Heart right ventricle (tissue), 16 donors: ENCODE results near the gene ENTPD8. TPM values are rescaled to one million over a fixed set of nuclear protein-coding genes. Genes with fewer than 3 reads are reported as not detected.

Experiments used
- ATAC-seq, 8 donors: fragments of 200-7000 bp; cut with Tn5 transposase; one replicate each; pipeline ENCODE4 v1.9.1; 2020; ENCODE audit warnings: mild to moderate bottlenecking in 8 of 8, moderate library complexity in 8 of 8, moderate number of reproducible peaks in 1 of 8
- DNase-seq, 2 donors: peaks; one replicate each; pipeline ENCODE4 v3.0.0-alpha.2; 2020
- H3K27ac ChIP-seq, 10 donors: fragments of 200-600 bp; sonication (generic) in 2 of 10; one replicate each; pipeline versions ENCODE4 v1.5.0 to v1.8.0; 2020 to 2022; ENCODE audit warnings: mild to moderate bottlenecking in 3 of 10
- H3K27me3 ChIP-seq, 7 donors: fragments of 200-600 bp; one replicate each; pipeline ENCODE4 v1.8.0; 2021 to 2022; ENCODE audit warnings: mild to moderate bottlenecking in 2 of 7
- H3K36me3 ChIP-seq, 9 donors: fragments of 200-600 bp; sonication (generic) in 1 of 9; one replicate each; pipeline versions ENCODE4 v1.5.0 to v1.8.0; 2020 to 2022; ENCODE audit warnings: mild to moderate bottlenecking in 2 of 9
- H3K4me1 ChIP-seq, 9 donors: fragments of 200-600 bp; sonication (generic) in 1 of 9; one replicate each; pipeline versions ENCODE4 v1.5.0 to v1.8.0; 2020 to 2022; ENCODE audit warnings: mild to moderate bottlenecking in 4 of 9
- H3K4me3 ChIP-seq, 10 donors: fragments of 200-600 bp; sonication (generic) in 2 of 10; one replicate each; pipeline versions ENCODE4 v1.5.0 to v1.8.0; 2020 to 2022; ENCODE audit warnings: mild to moderate bottlenecking in 7 of 10, moderate library complexity in 2 of 10
- H3K9me3 ChIP-seq, 11 donors: fragments of 200-600 bp in 10 of 11; sonication (generic) in 2 of 11; one replicate each; pipeline versions ENCODE4 v1.5.0 to v1.8.0; 2013 to 2022; ENCODE audit warnings: mild to moderate bottlenecking in 2 of 11, control low read depth in 1 of 11, moderate library complexity in 1 of 11
- WGBS, 2 donors: extraction: QIAGEN DNeasy Blood & Tissue Kit; methylation state at CpG; one replicate each; pipeline ENCODE4 v1.1.7; 2013; ENCODE audit warnings: inconsistent platforms in 1 of 2; 5-methylcytosine and 5-hydroxymethylcytosine counted together
- intact Hi-C, 10 donors: fragments of 100-400 bp; cut with DNase I; formaldehyde crosslinking; loops; one replicate each; pipeline versions ENCODE4 v1.11.1 to v1.14.2; 2022
- polyA plus RNA-seq, 2 donors: library from polyadenylated mRNA; stranded (reverse); fragments of 200-250 nt; gene quantifications; one replicate each; pipeline ENCODE4 v1.2.3, GENCODE V29; 2013
- total RNA-seq, 10 donors: library from RNA; stranded (reverse); fragmentation: NEBNext Ultra II Directional in 3 of 10; extraction: Animal tissue kit (Norgen Biotek cat#: 25700) in 3 of 10; gene quantifications; one replicate each; pipeline versions ENCODE4 v1.2.1 to v1.2.4, GENCODE V29; 2021 to 2023
- TF ChIP-seq, protein P1 (sequence below), 9 donors: fragments of 200-600 bp; sonication (generic) in 2 of 9; IDR thresholded peaks; one replicate each; pipeline versions ENCODE4 v1.5.0 to v1.8.0; 2021 to 2022; ENCODE audit warnings: antibody characterized with exemption in 9 of 9, mild to moderate bottlenecking in 5 of 9, moderate library complexity in 1 of 9
- donor health status: Arrhythmogenic right ventricular cardiomyopathy.
- donor health status: ischemic (EF 13 %, LVEDD 7.1; RV severe dilation, severe dysfunction).
- donor health status: healthy with polysubstance abuse.
- donor health status: DM: no; HTN: yes; CAD: no.
- donor health status: DM: no; HTN: no; CAD: no.
- donor health status: ischemic (EF 25% LVEDD 6.9; RV normal size, moderate dysfunction).
- donor health status: ischemic (EF 25% LVEDD 5.7; RV mildly dilated, moderate dysfunction).
- donor health status: healthy.
- donor health status: DM: yes; HTN: yes; CAD: no.
- donor health status: Ischemic cardiomyopathy.
- donor health status: ischemic (EF 35%, LVEDD 5.7; RV mildly dilated, moderate dysfunction).
- donor health status: nonischemic (EF 11% LVEDD 7.7; RV severe dilation, severe dysfunction).
- donor health status: DM: yes; HTN: yes; CAD: no.
- donor health status: PGD.
- donor health status: ischemic (EF 29% LVEDD 5.4; RV normal size, mild dysfunction).
- donor health status: nonischemic (EF 23%, LVEDD 6.1; RV moderate dilation, normal function).

ENTPD8 gene
- total and polyA plus RNA-seq, 12 donors: 0.03 to 0.15 TPM; not detected in 10

DNA sequence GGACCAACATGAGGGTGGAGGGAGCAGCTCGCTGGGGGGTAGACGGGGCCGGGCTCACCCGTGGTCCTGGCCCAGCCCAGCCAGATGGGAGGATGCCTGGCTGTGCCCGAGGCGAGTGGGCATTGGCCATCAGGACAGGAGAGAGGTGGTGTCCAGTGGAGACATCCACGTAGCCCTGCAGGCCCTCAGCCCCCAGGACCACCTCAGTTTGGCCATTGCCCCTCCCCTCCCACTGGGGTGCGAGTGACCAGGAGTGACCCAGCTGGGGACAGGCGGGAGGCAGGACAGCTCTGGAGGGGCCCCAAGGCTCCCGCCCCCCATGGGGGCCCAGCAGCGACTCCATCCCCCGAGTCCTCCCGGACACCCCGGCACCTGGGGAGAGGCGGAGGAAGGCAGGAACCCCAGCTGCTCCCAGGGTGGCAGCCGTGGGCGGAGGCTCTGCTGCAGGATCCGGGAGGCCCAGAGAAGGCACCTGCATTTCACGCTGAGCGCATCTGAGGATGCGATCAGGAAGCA, 9.7 kb downstream of the ENTPD8 start:
- Histone ChIP-seq H3K27me3 (no peaks in the 10 kb centered on the region), H3K4me1 (peaks cover 0 to 5% (median 0%) of the 10 kb centered on the region in 9 donors), H3K4me3 (no peak overlapping the region), H3K9me3 (no peaks in the 10 kb centered on the region), H3K27ac (no peak overlapping the region), H3K36me3 (no peaks in the 10 kb centered on the region)
- WGBS, 2 donors: 81 to 87% methylated on average over 21 of the region's 21 CpGs
- intact Hi-C loops: loop anchor here in 1 of 10 donors (10.0 kb wide), 1 partner anchor 93 kb away; no protein-coding TSS in a partner anchor
- no peak for ATAC-seq
- TF ChIP-seq, protein P1, sequence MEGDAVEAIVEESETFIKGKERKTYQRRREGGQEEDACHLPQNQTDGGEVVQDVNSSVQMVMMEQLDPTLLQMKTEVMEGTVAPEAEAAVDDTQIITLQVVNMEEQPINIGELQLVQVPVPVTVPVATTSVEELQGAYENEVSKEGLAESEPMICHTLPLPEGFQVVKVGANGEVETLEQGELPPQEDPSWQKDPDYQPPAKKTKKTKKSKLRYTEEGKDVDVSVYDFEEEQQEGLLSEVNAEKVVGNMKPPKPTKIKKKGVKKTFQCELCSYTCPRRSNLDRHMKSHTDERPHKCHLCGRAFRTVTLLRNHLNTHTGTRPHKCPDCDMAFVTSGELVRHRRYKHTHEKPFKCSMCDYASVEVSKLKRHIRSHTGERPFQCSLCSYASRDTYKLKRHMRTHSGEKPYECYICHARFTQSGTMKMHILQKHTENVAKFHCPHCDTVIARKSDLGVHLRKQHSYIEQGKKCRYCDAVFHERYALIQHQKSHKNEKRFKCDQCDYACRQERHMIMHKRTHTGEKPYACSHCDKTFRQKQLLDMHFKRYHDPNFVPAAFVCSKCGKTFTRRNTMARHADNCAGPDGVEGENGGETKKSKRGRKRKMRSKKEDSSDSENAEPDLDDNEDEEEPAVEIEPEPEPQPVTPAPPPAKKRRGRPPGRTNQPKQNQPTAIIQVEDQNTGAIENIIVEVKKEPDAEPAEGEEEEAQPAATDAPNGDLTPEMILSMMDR (IDR thresholded peaks at IDR 0.05): no peak
- DNase-seq: peak in 1 of 2 donors; percentile 8

DNA sequence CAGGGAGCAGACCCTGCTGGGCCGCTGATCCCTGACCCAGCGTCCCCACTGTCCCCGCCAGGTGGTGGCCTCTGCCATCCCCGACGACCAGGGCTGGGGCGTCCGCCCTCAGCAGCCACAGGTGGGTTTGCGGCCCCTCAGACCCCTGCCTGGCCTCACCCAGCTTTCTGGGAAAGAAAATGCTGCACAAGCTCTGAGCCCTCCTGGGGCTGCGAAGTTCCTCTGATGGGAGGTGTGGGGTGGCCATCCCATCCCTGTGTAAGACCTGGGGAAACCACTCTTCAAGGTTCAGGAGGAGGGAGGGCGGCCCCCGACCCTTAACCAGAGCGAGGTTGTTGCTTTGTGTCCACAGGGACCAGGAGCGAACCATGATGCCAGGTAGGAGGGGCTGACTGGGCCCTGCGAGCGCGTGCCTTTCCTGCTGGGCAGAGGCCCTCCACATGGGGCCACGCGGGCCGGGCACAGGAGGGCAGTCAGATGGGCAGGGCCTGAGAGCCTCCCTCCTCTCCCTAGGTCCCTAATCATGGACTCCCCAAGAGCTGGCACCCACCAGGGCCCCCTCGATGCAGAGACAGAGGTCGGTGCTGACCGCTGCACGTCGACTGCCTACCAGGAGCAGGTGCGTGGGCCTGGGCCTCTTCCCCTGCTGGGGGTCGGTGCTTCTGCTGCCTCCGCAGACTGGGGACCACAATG, 10.3 kb downstream of the ENTPD8 start:
- Histone ChIP-seq H3K27ac (no peak overlapping the region), H3K4me1 (peaks cover 0 to 2% (median 0%) of the 10 kb centered on the region in 9 donors), H3K4me3 (no peak overlapping the region), H3K9me3 (no peaks in the 10 kb centered on the region), H3K27me3 (no peaks in the 10 kb centered on the region), H3K36me3 (no peaks in the 10 kb centered on the region)
- peak in 1 of 2 donors; percentile 4 for DNase-seq
- 84 to 86% methylated on average over 27 of the region's 27 CpGs for WGBS, 2 donors
- no peak for ATAC-seq
- intact Hi-C loops: loop anchor here in 1 of 10 donors (10.0 kb wide), 1 partner anchor 94 kb away; no protein-coding TSS in a partner anchor
- TF ChIP-seq, protein P1 (IDR thresholded peaks at IDR 0.05): no peak

DNA sequence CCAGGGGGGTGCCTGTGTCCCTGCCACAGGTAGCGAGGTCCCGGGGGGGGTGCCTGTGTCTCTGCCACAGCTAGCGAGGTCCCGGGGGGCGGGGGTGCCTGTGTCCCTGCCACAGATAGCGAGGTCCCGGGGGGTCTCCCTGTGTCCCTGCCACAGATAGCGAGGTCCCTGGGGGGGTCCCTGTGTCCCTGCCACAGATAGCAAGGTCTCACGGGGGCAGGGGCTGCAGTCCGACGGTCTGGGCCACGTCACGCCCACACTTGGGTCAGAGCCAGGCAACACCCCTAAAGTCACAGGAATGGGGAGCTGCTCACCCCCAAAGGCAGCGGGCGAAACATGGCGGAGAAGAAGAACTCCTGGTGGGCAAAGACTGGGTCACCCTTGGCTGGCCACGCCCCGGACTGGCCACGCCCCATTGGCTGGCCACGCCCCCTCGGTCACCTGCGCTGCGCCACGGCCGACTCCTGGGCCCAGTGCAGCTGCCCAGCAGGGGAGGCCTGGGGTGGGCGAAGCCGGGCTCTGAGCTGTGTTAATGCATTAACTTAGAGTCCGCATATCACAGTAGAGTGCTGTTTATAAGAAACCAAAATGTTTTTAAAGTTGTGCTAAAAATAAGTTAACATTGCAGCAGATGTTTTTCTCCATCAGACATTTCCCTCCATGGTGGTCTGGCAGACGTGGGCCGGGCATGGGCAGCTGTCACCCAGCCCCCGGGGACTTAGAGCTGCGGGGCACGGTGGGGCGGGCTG, 11.0 kb downstream of the ENTPD8 start:
- no peaks in the 10 kb centered on the region for H3K9me3 ChIP-seq
- no peaks in the 10 kb centered on the region for H3K36me3 ChIP-seq
- peaks cover 0 to 8% (median 2%) of the 10 kb centered on the region in 9 donors for H3K4me1 ChIP-seq
- DNase-seq (peak in 1 of 2 donors; percentile 13), ATAC-seq (no peak)
- WGBS, 2 donors: 64 to 68% methylated on average over 32 to 34 of the region's 34 CpGs
- TF ChIP-seq, protein P1 (IDR thresholded peaks at IDR 0.05): no peak
- no peak overlapping the region for H3K4me3 ChIP-seq
- no peaks in the 10 kb centered on the region for H3K27me3 ChIP-seq
- H3K27ac ChIP-seq: no peak overlapping the region
- intact Hi-C loops: loop anchor here in 3 of 10 donors (10.0 kb wide), 1 partner anchor 95 kb away; no protein-coding TSS in a partner anchor

DNA sequence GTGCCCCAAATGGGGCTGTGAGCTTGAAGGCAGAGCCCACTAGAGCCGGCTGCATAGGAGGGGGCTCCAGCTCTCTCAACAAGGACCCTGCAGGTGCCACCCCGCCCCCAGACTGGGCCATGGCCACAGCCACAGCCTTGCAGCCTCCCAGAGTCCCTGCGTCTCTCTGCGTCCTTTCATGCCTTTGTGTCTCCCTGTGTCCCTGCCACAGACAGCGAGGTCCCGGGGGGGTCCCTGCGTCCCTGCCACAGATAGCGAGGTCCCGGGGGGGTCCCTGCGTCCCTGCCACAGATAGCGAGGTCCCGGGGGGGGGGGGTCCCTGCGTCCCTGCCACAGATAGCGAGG, 11.6 kb downstream of the ENTPD8 start:
- H3K36me3 ChIP-seq: no peaks in the 10 kb centered on the region
- H3K9me3 ChIP-seq: no peaks in the 10 kb centered on the region
- intact Hi-C loops: loop anchor here in 2 of 10 donors (10.0 kb wide), 1 partner anchor 95 kb away; no protein-coding TSS in a partner anchor
- DNase-seq (peak in 1 of 2 donors; percentile 12), ATAC-seq (no peak)
- 74 to 75% methylated on average over 14 of the region's 14 CpGs for WGBS, 2 donors
- H3K27me3 ChIP-seq: no peaks in the 10 kb centered on the region
- TF ChIP-seq, protein P1 (IDR thresholded peaks at IDR 0.05): no peak
- no peak overlapping the region for H3K27ac ChIP-seq
- peaks cover 0 to 14% (median 7%) of the 10 kb centered on the region in 9 donors for H3K4me1 ChIP-seq
- H3K4me3 ChIP-seq: no peak overlapping the region
